ENCODE measurements around the gene ELAVL2. TPM values are rescaled to one million over a fixed set of nuclear protein-coding genes. Genes with fewer than 3 reads are reported as not detected.

ELAVL2 gene
- total and polyA plus RNA-seq, 9 of the 15 experiments (the other 6 are each of a cell fraction or from before 2014, with no cell fraction given), result not detected

DNA sequence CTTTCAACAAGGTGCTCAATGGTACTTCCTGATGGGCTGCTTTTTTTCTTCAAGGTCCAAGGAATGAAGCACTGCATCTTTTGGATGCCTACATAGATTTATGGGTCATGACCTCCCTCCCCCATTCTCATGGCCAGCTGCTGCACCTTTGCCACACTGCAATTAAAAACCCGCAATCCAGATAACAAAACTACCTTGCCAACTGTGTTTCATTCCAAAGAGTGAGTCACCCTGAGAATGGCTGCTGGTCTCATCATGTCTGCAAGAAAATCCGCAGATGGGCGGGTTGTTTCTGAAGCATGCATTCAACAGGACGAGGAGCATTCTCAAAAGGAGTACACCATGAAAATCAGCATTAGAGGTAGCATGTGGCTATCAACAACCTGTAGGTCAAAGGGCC lies 139.8 kb downstream of the ELAVL2 start:
- Histone ChIP-seq H3K36me3 (ENCODE audit: control insufficient read depth, insufficient read depth, low read length) (no peaks in the 10 kb centered on the region), H3K4me2 (ENCODE audit: insufficient read depth, low read length) (no peak overlapping the region), H3K9me1 (ENCODE audit: control insufficient read depth, insufficient read depth, low read length) (no peaks in the 10 kb centered on the region), H3K79me2 (ENCODE audit: control insufficient read depth, insufficient read depth, low read length) (no peaks in the 10 kb centered on the region), H2AFZ (ENCODE audit: low read depth, low read length) (no peak overlapping the region), H3K4me3 (no peak overlapping the region), H3K9ac (ENCODE audit: insufficient read depth in 1 of 2, low read depth in 2 of 2, low read length in 2 of 2) (no peak overlapping the region), H3K27ac (ENCODE audit: extremely low read depth, low read depth, low read length) (no peak overlapping the region), H4K20me1 (replicated peaks; ENCODE audit: control insufficient read depth, insufficient read depth, low read length) (no peaks in the 10 kb centered on the region), H3K9me3 (replicated peaks; ENCODE audit: control insufficient read depth, insufficient read depth, low read depth, low read length) (no peaks in the 10 kb centered on the region), H3K27me3 (ENCODE audit: control insufficient read depth in 2 of 2, insufficient read depth in 2 of 2, low read length in 2 of 2) (no peaks in the 10 kb centered on the region), H3K4me1 (replicated peaks in 1 of 2; ENCODE audit: control insufficient read depth in 2 of 2, insufficient read depth in 2 of 2, low read length in 2 of 2) (no peaks in the 10 kb centered on the region)
- intact Hi-C loops (cut with micrococcal nuclease) (no loop called here), in situ Hi-C loops (cut with MboI) (no loop called here)
- ATAC-seq (no peak), DNase-seq (ENCODE audit: extremely low read depth in 1 of 4, low spot score in 3 of 4) (no peak), FAIRE-seq (no peak)
- no CpG with 5 or more reads among the region's 4 CpGs for WGBS (ENCODE audit: insufficient coverage, low coverage, missing lambda C conversion rate)
- ChIA-PET CTCF (ENCODE audit: low intra/inter-chr PET ratio) (no interaction called here), POLR2A (no interaction called here)
- no TSS peak for BruUV-seq (replicated peaks)
- TF ChIP-seq, protein P1, sequence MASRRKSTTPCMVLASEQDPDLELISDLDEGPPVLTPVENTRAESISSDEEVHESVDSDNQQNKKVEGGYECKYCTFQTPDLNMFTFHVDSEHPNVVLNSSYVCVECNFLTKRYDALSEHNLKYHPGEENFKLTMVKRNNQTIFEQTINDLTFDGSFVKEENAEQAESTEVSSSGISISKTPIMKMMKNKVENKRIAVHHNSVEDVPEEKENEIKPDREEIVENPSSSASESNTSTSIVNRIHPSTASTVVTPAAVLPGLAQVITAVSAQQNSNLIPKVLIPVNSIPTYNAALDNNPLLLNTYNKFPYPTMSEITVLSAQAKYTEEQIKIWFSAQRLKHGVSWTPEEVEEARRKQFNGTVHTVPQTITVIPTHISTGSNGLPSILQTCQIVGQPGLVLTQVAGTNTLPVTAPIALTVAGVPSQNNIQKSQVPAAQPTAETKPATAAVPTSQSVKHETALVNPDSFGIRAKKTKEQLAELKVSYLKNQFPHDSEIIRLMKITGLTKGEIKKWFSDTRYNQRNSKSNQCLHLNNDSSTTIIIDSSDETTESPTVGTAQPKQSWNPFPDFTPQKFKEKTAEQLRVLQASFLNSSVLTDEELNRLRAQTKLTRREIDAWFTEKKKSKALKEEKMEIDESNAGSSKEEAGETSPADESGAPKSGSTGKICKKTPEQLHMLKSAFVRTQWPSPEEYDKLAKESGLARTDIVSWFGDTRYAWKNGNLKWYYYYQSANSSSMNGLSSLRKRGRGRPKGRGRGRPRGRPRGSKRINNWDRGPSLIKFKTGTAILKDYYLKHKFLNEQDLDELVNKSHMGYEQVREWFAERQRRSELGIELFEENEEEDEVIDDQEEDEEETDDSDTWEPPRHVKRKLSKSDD (conservative IDR thresholded peaks at IDR 0.05; ENCODE audit: low read length), result no peak
- TF ChIP-seq ELF1 (tag; IDR thresholded peaks at IDR 0.05) (no peak), SIRT6 (IDR thresholded peaks at IDR 0.05; ENCODE audit: low read depth, low read length) (no peak), KDM2B (CRISPR knock-in tag; IDR thresholded peaks at IDR 0.05) (no peak), ZEB2 (IDR thresholded peaks at IDR 0.05) (no peak), TAF15 (IDR thresholded peaks at IDR 0.05; ENCODE audit: low read depth, low read length) (no peak), ZNF133 (CRISPR knock-in tag; IDR thresholded peaks at IDR 0.05) (no peak), ETV1 (tag; conservative IDR thresholded peaks at IDR 0.05; ENCODE audit: low read depth) (no peak), NFATC3 (IDR thresholded peaks at IDR 0.05) (no peak), PHF8 (IDR thresholded peaks at IDR 0.05; ENCODE audit: borderline replicate concordance, low read length) (no peak), KAT7 (CRISPR knock-in tag; IDR thresholded peaks at IDR 0.05; ENCODE audit: borderline replicate concordance) (no peak), MEF2D (tag; conservative IDR thresholded peaks at IDR 0.05; ENCODE audit: low read depth) (no peak)
- TF ChIP-seq, protein P2, sequence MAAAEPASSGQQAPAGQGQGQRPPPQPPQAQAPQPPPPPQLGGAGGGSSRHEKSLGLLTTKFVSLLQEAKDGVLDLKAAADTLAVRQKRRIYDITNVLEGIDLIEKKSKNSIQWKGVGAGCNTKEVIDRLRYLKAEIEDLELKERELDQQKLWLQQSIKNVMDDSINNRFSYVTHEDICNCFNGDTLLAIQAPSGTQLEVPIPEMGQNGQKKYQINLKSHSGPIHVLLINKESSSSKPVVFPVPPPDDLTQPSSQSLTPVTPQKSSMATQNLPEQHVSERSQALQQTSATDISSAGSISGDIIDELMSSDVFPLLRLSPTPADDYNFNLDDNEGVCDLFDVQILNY (CRISPR knock-in tag; IDR thresholded peaks at IDR 0.05), result no peak
- TF ChIP-seq, protein P3, sequence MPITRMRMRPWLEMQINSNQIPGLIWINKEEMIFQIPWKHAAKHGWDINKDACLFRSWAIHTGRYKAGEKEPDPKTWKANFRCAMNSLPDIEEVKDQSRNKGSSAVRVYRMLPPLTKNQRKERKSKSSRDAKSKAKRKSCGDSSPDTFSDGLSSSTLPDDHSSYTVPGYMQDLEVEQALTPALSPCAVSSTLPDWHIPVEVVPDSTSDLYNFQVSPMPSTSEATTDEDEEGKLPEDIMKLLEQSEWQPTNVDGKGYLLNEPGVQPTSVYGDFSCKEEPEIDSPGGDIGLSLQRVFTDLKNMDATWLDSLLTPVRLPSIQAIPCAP (CRISPR knock-in tag; IDR thresholded peaks at IDR 0.05; ENCODE audit: borderline replicate concordance), result no peak
- TF ChIP-seq, protein P4, sequence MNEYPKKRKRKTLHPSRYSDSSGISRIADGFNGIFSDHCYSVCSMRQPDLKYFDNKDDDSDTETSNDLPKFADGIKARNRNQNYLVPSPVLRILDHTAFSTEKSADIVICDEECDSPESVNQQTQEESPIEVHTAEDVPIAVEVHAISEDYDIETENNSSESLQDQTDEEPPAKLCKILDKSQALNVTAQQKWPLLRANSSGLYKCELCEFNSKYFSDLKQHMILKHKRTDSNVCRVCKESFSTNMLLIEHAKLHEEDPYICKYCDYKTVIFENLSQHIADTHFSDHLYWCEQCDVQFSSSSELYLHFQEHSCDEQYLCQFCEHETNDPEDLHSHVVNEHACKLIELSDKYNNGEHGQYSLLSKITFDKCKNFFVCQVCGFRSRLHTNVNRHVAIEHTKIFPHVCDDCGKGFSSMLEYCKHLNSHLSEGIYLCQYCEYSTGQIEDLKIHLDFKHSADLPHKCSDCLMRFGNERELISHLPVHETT (CRISPR knock-in tag; conservative IDR thresholded peaks at IDR 0.05 in 1 of 2, IDR thresholded peaks at IDR 0.05 in 1 of 2), result no peak
- TF ChIP-seq, protein P5, sequence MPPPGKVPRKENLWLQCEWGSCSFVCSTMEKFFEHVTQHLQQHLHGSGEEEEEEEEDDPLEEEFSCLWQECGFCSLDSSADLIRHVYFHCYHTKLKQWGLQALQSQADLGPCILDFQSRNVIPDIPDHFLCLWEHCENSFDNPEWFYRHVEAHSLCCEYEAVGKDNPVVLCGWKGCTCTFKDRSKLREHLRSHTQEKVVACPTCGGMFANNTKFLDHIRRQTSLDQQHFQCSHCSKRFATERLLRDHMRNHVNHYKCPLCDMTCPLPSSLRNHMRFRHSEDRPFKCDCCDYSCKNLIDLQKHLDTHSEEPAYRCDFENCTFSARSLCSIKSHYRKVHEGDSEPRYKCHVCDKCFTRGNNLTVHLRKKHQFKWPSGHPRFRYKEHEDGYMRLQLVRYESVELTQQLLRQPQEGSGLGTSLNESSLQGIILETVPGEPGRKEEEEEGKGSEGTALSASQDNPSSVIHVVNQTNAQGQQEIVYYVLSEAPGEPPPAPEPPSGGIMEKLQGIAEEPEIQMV (tag; conservative IDR thresholded peaks at IDR 0.05; ENCODE audit: low read depth), result no peak
